ENCODE results near the gene CWF19L1. TPM values are rescaled to one million over a fixed set of nuclear protein-coding genes. Genes with fewer than 3 reads are reported as not detected.

The CWF19L1 gene
- total and polyA plus RNA-seq, 2 of the 13 experiments (the other 11 are each of a cell fraction or from before 2014, with no cell fraction given) = 13.6 to 42.1 TPM

GRCh38 chr10:100186253-100187212, 80.9 kb downstream of the CWF19L1 start (continued):
- TF ChIP-seq, protein P1, sequence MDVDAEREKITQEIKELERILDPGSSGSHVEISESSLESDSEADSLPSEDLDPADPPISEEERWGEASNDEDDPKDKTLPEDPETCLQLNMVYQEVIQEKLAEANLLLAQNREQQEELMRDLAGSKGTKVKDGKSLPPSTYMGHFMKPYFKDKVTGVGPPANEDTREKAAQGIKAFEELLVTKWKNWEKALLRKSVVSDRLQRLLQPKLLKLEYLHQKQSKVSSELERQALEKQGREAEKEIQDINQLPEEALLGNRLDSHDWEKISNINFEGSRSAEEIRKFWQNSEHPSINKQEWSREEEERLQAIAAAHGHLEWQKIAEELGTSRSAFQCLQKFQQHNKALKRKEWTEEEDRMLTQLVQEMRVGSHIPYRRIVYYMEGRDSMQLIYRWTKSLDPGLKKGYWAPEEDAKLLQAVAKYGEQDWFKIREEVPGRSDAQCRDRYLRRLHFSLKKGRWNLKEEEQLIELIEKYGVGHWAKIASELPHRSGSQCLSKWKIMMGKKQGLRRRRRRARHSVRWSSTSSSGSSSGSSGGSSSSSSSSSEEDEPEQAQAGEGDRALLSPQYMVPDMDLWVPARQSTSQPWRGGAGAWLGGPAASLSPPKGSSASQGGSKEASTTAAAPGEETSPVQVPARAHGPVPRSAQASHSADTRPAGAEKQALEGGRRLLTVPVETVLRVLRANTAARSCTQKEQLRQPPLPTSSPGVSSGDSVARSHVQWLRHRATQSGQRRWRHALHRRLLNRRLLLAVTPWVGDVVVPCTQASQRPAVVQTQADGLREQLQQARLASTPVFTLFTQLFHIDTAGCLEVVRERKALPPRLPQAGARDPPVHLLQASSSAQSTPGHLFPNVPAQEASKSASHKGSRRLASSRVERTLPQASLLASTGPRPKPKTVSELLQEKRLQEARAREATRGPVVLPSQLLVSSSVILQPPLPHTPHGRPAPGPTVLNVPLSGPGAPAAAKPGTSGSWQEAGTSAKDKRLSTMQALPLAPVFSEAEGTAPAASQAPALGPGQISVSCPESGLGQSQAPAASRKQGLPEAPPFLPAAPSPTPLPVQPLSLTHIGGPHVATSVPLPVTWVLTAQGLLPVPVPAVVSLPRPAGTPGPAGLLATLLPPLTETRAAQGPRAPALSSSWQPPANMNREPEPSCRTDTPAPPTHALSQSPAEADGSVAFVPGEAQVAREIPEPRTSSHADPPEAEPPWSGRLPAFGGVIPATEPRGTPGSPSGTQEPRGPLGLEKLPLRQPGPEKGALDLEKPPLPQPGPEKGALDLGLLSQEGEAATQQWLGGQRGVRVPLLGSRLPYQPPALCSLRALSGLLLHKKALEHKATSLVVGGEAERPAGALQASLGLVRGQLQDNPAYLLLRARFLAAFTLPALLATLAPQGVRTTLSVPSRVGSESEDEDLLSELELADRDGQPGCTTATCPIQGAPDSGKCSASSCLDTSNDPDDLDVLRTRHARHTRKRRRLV (CRISPR knock-in tag; IDR thresholded peaks at IDR 0.05) = no peak
- TF ChIP-seq ZSCAN20 (CRISPR knock-in tag; IDR thresholded peaks at IDR 0.05; ENCODE audit: borderline replicate concordance) = no peak
- TF ChIP-seq ZNF768 (CRISPR knock-in tag; IDR thresholded peaks at IDR 0.05) = no peak
- TF ChIP-seq IRF2 (CRISPR knock-in tag; IDR thresholded peaks at IDR 0.05) = no peak
- TF ChIP-seq HNF1A (IDR thresholded peaks at IDR 0.05; ENCODE audit: low read depth) = no peak
- TF ChIP-seq HNF1A (CRISPR knock-in tag; IDR thresholded peaks at IDR 0.05; ENCODE audit: borderline replicate concordance) = peak; percentile 45; the same call in 1 of the 2 replicates
- 0 out of 2 replicates have a peak, but pooled peaks have one; percentile 18 for TF ChIP-seq ZNF761 (CRISPR knock-in tag; conservative IDR thresholded peaks at IDR 0.05)
- peak; percentile 19; the same call in 1 of the 2 replicates for TF ChIP-seq SIN3A (IDR thresholded peaks at IDR 0.05; ENCODE audit: borderline replicate concordance, low read depth, low read length)
- TF ChIP-seq, protein P2, sequence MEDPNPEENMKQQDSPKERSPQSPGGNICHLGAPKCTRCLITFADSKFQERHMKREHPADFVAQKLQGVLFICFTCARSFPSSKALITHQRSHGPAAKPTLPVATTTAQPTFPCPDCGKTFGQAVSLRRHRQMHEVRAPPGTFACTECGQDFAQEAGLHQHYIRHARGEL (CRISPR knock-in tag; IDR thresholded peaks at IDR 0.05) = no peak
- no peak for TF ChIP-seq FOXA3 (CRISPR knock-in tag; IDR thresholded peaks at IDR 0.05)
- no peak for TF ChIP-seq GABPA (IDR thresholded peaks at IDR 0.05; ENCODE audit: low read depth, low read length)
- TF ChIP-seq GABPA (CRISPR knock-in tag; IDR thresholded peaks at IDR 0.05; ENCODE audit: low read depth) = peak; percentile 46; the same call in 1 of the 2 replicates
- no peak for TF ChIP-seq ZNF713 (CRISPR knock-in tag; IDR thresholded peaks at IDR 0.05)
- TF ChIP-seq ZNF281 (CRISPR knock-in tag; IDR thresholded peaks at IDR 0.05; ENCODE audit: borderline replicate concordance) = no peak
- TF ChIP-seq MEF2D (CRISPR knock-in tag; IDR thresholded peaks at IDR 0.05) = no peak
- peak; percentile 0; the same call in 1 of the 2 replicates for TF ChIP-seq ZNF652 (CRISPR knock-in tag; IDR thresholded peaks at IDR 0.05; ENCODE audit: borderline replicate concordance, low read depth)

All from HepG2 (cell line).